DOHH2 (cell line): Measurements from ENCODE around the gene PXN.
A peak's percentile ranks its signal among the peaks of the same experiment; 100 is the strongest.

ENCODE experiments used
- H3F3A ChIP-seq: fragments of 200-600 bp; sonication (generic), shearing (Covaris generic); 2 replicates; pipeline ENCODE4 v1.6.0; 2016; ENCODE audit warnings: antibody characterized with exemption, mild to moderate bottlenecking; ENCODE audit not compliant: control insufficient read depth, insufficient read depth
- H3K27ac ChIP-seq: fragments of 200-600 bp; sonication (generic); 2 replicates; pipeline ENCODE4 v1.5.1; 2014; ENCODE audit warnings: low read depth, mild to moderate bottlenecking, low read length, moderate library complexity
- H3K27me3 ChIP-seq: fragments of 200-600 bp; sonication (generic); 2 replicates; pipeline ENCODE4 v1.6.1; 2014; ENCODE audit warnings: mild to moderate bottlenecking, low read length, mixed read lengths; ENCODE audit not compliant: control insufficient read depth
- H3K36me3 ChIP-seq: fragments of 200-600 bp; sonication (generic); 2 replicates; pipeline ENCODE4 v1.6.1; 2014; ENCODE audit warnings: mild to moderate bottlenecking, low read length, moderate library complexity, mixed read lengths; ENCODE audit not compliant: control insufficient read depth
- H3K4me1 ChIP-seq: fragments of 200-600 bp; sonication (generic); 2 replicates; pipeline ENCODE4 v1.6.1; 2014; ENCODE audit warnings: mild to moderate bottlenecking, low read length, mixed read lengths; ENCODE audit not compliant: control insufficient read depth
- H3K4me2 ChIP-seq: fragments of 200-600 bp; sonication (generic); 2 replicates; pipeline ENCODE4 v1.6.0; 2014; ENCODE audit warnings: mild to moderate bottlenecking, low read length, moderate library complexity
- H3K4me3 ChIP-seq: fragments of 200-600 bp; sonication (generic); 2 replicates; pipeline ENCODE4 v1.5.1; 2014; ENCODE audit warnings: mild to moderate bottlenecking, low read length, mixed read lengths
- H3K79me2 ChIP-seq: fragments of 200-600 bp; sonication (generic); 2 replicates; pipeline ENCODE4 v1.6.1; 2014; ENCODE audit warnings: mild to moderate bottlenecking, low read length, mixed read lengths; ENCODE audit not compliant: control insufficient read depth
- H3K9me2 ChIP-seq: fragments of 200-600 bp; sonication (generic); replicated peaks from 2 replicates; pipeline ENCODE4 v1.6.1; 2014; ENCODE audit warnings: mild to moderate bottlenecking, low read length, mixed read lengths; ENCODE audit not compliant: control insufficient read depth
- H3K9me3 ChIP-seq: fragments of 200-600 bp; sonication (generic); 2 replicates; pipeline ENCODE4 v1.6.1; 2014; ENCODE audit warnings: antibody characterized with exemption, low read length, mixed read lengths; ENCODE audit not compliant: control insufficient read depth, insufficient read depth
- H4K20me1 ChIP-seq: fragments of 200-600 bp; sonication (generic); 2 replicates; pipeline ENCODE4 v1.6.0; 2014; ENCODE audit warnings: low read depth, mild to moderate bottlenecking, antibody characterized with exemption, low read length, moderate library complexity; ENCODE audit not compliant: control insufficient read depth, insufficient read depth
- CTCF ChIP-seq: fragments of 200-600 bp; sonication (generic); IDR thresholded peaks from one replicate; pipeline ENCODE4 v1.5.1; 2014; ENCODE audit warnings: antibody characterized with exemption, mild to moderate bottlenecking, low read depth, low read length; ENCODE audit not compliant: poor library complexity, severe bottlenecking
- EZH2phosphoT487 ChIP-seq: fragments of 200-600 bp; sonication (generic); IDR thresholded peaks from 2 replicates; pipeline ENCODE4 v1.6.1; 2017; ENCODE audit warnings: borderline replicate concordance, mild to moderate bottlenecking, antibody characterized with exemption, low read length, moderate library complexity, mixed read lengths

Gene PXN

GRCh38 chr12:120168337-120168736 lies 97.2 kb downstream of the PXN start:
- Histone ChIP-seq H3K36me3 (peaks cover 75% of the 10 kb centered on the region), H3K27ac (peak overlapping the region; percentile 94)

GRCh38 chr12:120167529-120168095 lies 97.9 kb downstream of the PXN start:
- Histone ChIP-seq H3K27ac (peak overlapping the region; percentile 94), H3K4me2 (peak overlapping the region; percentile 64), H3K79me2 (peaks cover 16% of the 10 kb centered on the region), H3F3A (peaks cover 34% of the 10 kb centered on the region), H3K36me3 (peaks cover 75% of the 10 kb centered on the region), H4K20me1 (no peaks in the 10 kb centered on the region), H3K4me1 (peaks cover 47% of the 10 kb centered on the region), H3K9me2 (no peaks in the 10 kb centered on the region), H3K27me3 (no peaks in the 10 kb centered on the region), H3K9me3 (no peaks in the 10 kb centered on the region), H3K4me3 (peak overlapping the region; percentile 45)
- TF ChIP-seq CTCF: no peak

More at GRCh38 chr12:120168337-120168736, 97.2 kb downstream of the PXN start:
- H3F3A ChIP-seq: peaks cover 34% of the 10 kb centered on the region
- no peak for TF ChIP-seq CTCF
- TF ChIP-seq EZH2phosphoT487: no peak
- H4K20me1 ChIP-seq: no peaks in the 10 kb centered on the region
- peaks cover 16% of the 10 kb centered on the region for H3K79me2 ChIP-seq
- no peaks in the 10 kb centered on the region for H3K27me3 ChIP-seq
- peak overlapping the region; percentile 64 for H3K4me2 ChIP-seq
- peak overlapping the region; percentile 45; the same call in 1 of the 2 replicates for H3K4me3 ChIP-seq
- H3K4me1 ChIP-seq: peaks cover 47% of the 10 kb centered on the region
- no peaks in the 10 kb centered on the region for H3K9me3 ChIP-seq
- H3K9me2 ChIP-seq: no peaks in the 10 kb centered on the region

- H3K4me3 ChIP-seq: no peak overlapping the region
- H3K9me3 ChIP-seq: no peaks in the 10 kb centered on the region
- no peak for TF ChIP-seq CTCF
- TF ChIP-seq EZH2phosphoT487: no peak
- H3K4me1 ChIP-seq: peaks cover 47% of the 10 kb centered on the region
- H4K20me1 ChIP-seq: no peaks in the 10 kb centered on the region
- no peaks in the 10 kb centered on the region for H3K27me3 ChIP-seq
- peaks cover 24% of the 10 kb centered on the region for H3F3A ChIP-seq
- H3K79me2 ChIP-seq: peaks cover 16% of the 10 kb centered on the region
- H3K4me2 ChIP-seq: peak overlapping the region; percentile 30
- H3K36me3 ChIP-seq: peaks cover 83% of the 10 kb centered on the region
- H3K27ac ChIP-seq: peak overlapping the region; percentile 94
- no peaks in the 10 kb centered on the region for H3K9me2 ChIP-seq
Observed at GRCh38 chr12:120164293-120164692, 101.2 kb downstream of the PXN start.

GRCh38 chr12:120162763-120163162 lies 102.8 kb downstream of the PXN start:
- no peaks in the 10 kb centered on the region for H3K9me2 ChIP-seq
- TF ChIP-seq CTCF (no peak), EZH2phosphoT487 (no peak)
- H3K36me3 ChIP-seq: peaks cover 84% of the 10 kb centered on the region

More at GRCh38 chr12:120162763-120163162, 102.8 kb downstream of the PXN start:
- Histone ChIP-seq H3K27ac (no peak overlapping the region), H3F3A (peaks cover 19% of the 10 kb centered on the region), H3K4me3 (no peak overlapping the region), H3K27me3 (no peaks in the 10 kb centered on the region), H3K79me2 (peaks cover 12% of the 10 kb centered on the region), H4K20me1 (no peaks in the 10 kb centered on the region), H3K9me3 (no peaks in the 10 kb centered on the region), H3K4me1 (peaks cover 35% of the 10 kb centered on the region), H3K4me2 (no peak overlapping the region)
